ENCODE results near the gene ESYT2.

Gene ESYT2

DNA sequence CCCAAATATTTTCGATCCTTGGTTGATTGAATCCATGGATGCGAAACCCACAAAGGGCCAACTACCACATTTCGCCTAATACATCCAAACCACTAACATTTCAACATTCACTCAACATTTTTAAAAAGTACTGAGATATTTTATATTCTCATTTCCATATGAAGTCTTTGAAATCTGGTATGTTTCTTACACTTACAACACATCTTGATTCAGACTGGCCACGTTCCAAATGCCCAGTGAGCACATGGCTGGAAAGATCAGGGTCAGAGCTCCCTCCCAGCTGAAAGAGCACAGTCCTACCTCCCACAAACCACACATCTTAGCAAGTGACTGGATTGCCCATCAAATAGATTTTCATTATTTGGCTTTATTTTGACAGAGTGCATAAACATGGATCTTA is 143.6 kb downstream of the ESYT2 start:
- no peak for DNase-seq

DNA sequence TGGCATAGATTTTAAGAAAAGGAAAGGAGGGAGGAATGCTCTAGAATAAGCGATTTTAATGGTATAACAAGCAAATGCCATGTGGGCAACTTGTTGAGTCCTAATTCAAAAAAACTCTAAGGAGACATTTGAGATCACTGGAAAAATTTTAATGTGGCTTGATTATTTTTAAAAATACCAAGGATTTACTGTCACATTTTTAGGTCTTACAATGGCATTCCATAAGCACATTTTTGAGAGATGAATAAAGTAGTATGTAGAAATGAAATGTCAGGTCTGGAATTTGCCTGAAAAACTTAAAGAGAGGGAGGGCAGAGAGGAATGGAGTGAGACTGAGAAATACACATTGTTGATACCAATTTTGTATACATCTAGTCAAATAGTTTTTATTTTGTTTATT is 145.0 kb downstream of the ESYT2 start:
- no peak for DNase-seq

GRCh38 chr7:158683541-158683940 is 145.8 kb downstream of the ESYT2 start:
- DNase-seq: no peak

GRCh38 chr7:158682456-158682855 is 146.9 kb downstream of the ESYT2 start:
- DNase-seq: no peak
